Kidney (tissue), 14 donors: Measurements from ENCODE around the gene CDC7. TPM values are rescaled to one million over a fixed set of nuclear protein-coding genes. Genes with fewer than 3 reads are reported as not detected.
A peak's percentile ranks its signal among the peaks of the same experiment; 100 is the strongest.
"Not testable (repeated sequence)": the region's sequence is repeated elsewhere in the genome, so short reads cannot be mapped to it uniquely, and the experiment has no call there.

Experiments
- DNase-seq, 5 donors: peaks; one replicate each; pipeline ENCODE4 v3.0.0-alpha.2; 2013 to 2020
- FAIRE-seq: peaks from 2 replicates; lab custom pipeline; 2012; peaks lifted over from hg19 to GRCh38; lab: Jason Lieb, UNC
- H3K27ac ChIP-seq, 2 donors: one replicate each; pipeline ENCODE4 v1.7.0; 2013; ENCODE audit warnings: low read depth in 2 of 2, low read length in 2 of 2, inconsistent platforms in 1 of 2
- H3K27me3 ChIP-seq: one replicate; pipeline ENCODE4 v1.7.1; 2013; ENCODE audit warnings: low read length, inconsistent platforms; ENCODE audit not compliant: control insufficient read depth, insufficient read depth
- H3K36me3 ChIP-seq, 3 donors: one replicate each; pipeline versions ENCODE4 v1.7.0 to v1.7.1; 2013; ENCODE audit warnings: low read length in 3 of 3, control low read depth in 1 of 3, inconsistent platforms in 1 of 3; ENCODE audit not compliant: insufficient read depth in 3 of 3, control insufficient read depth in 2 of 3
- H3K4me1 ChIP-seq, 3 donors: one replicate each; pipeline versions ENCODE4 v1.7.0 to v1.7.1; 2013; ENCODE audit warnings: low read length in 3 of 3, inconsistent platforms in 1 of 3, low read depth in 1 of 3; ENCODE audit not compliant: control insufficient read depth in 2 of 3, insufficient read depth in 2 of 3
- H3K4me3 ChIP-seq, 3 donors: one replicate each; pipeline versions ENCODE4 v1.7.0 to v1.8.1; 2013; ENCODE audit warnings: low read length in 3 of 3, control low read depth in 1 of 3, inconsistent platforms in 1 of 3
- H3K9ac ChIP-seq, 3 donors: one replicate each; pipeline versions ENCODE4 v1.7.0 to v1.7.1; 2013; ENCODE audit warnings: low read length in 3 of 3, control low read depth in 1 of 3, inconsistent platforms in 1 of 3
- H3K9me3 ChIP-seq, 3 donors: one replicate each; pipeline versions ENCODE4 v1.7.0 to v1.7.1; 2013; ENCODE audit warnings: low read length in 3 of 3, control low read depth in 1 of 3, inconsistent platforms in 1 of 3; ENCODE audit not compliant: control insufficient read depth in 2 of 3, insufficient read depth in 1 of 3
- CTCF ChIP-seq: IDR thresholded peaks from 3 replicates; pipeline ENCODE4 v1.5.1; 2012; ENCODE audit warnings: mild to moderate bottlenecking, moderate library complexity, borderline replicate concordance; ENCODE audit not compliant: insufficient read depth; ENCODE audit errors: extremely low read depth
- intact Hi-C: fragments of 100-400 bp; cut with DNase I; formaldehyde crosslinking; loops from one replicate; pipeline ENCODE4 v1.11.1; 2022
- polyA plus RNA-seq: library from polyadenylated mRNA; stranded (reverse); fragments of 350-450 nt; fragmentation: Illumina TruSeq; extraction: RNeasy Lipid Tissue Mini Kit (QIAGEN cat#74804); gene quantifications from one replicate; pipeline ENCODE4 v1.2.3, GENCODE V29; 2014; ENCODE audit warnings: low read depth, low replicate concordance; ENCODE audit not compliant: insufficient read depth
- total RNA-seq: library from RNA; stranded (reverse); fragmentation: NEBNext Ultra II Directional; extraction: Animal tissue kit (Norgen Biotek cat#: 25700); gene quantifications from one replicate; pipeline ENCODE4 v1.2.1, GENCODE V29; 2021
- donor health status: control.
- donor health status: control.
- donor health status: control.
- donor health status: control.
- donor health status: control.
- donor health status: DM: yes; HTN: yes; CAD: no.
- donor health status: Normal renal cell carcinoma (clear cell type).

CDC7 gene
- total and polyA plus RNA-seq, 2 donors from 2014 or later, result 1.4 to 3.2 TPM

GRCh38 chr1:91455896-91456295, 44.8 kb upstream of the CDC7 start:
- TF ChIP-seq CTCF, result no peak
- Histone ChIP-seq H3K9ac (no peak overlapping the region), H3K36me3 (no peaks in the 10 kb centered on the region), H3K27me3 (no peaks in the 10 kb centered on the region), H3K4me1 (no peaks in the 10 kb centered on the region), H3K9me3 (no peaks in the 10 kb centered on the region), H3K27ac (no peak overlapping the region), H3K4me3 (peak overlapping the region in 1 of 3 donors; percentile 46)
- intact Hi-C loops, result no loop called here
- DNase-seq (peak in 2 of 5 donors; percentile 55 to 66), FAIRE-seq (no peak)

GRCh38 chr1:91465350-91465749, 35.3 kb upstream of the CDC7 start:
- H3K9ac ChIP-seq, intact Hi-C loops, FAIRE-seq: not testable (repeated sequence)

GRCh38 chr1:91476533-91477217, 24.0 kb upstream of the CDC7 start:
- TF ChIP-seq CTCF, result no peak
- H3K27me3 ChIP-seq, result no peaks in the 10 kb centered on the region
- no peak overlapping the region for H3K9ac ChIP-seq
- no peak overlapping the region for H3K27ac ChIP-seq
- FAIRE-seq (no peak), DNase-seq (peak in 3 of 5 donors; percentile 34 to 86 (median 83))
- H3K9me3 ChIP-seq, result no peaks in the 10 kb centered on the region
- H3K4me3 ChIP-seq, result no peak overlapping the region
- H3K36me3 ChIP-seq, result no peaks in the 10 kb centered on the region
- intact Hi-C loops, result no loop called here
- no peaks in the 10 kb centered on the region for H3K4me1 ChIP-seq

More at GRCh38 chr1:91465350-91465749, 35.3 kb upstream of the CDC7 start:
- not testable (repeated sequence) for H3K36me3 ChIP-seq, H3K4me1 ChIP-seq, DNase-seq, H3K27ac ChIP-seq, H3K4me3 ChIP-seq, H3K27me3 ChIP-seq
- H3K9me3 ChIP-seq, result peaks cover 0 to 13% (median 0%) of the 10 kb centered on the region in 3 donors

- Histone ChIP-seq H3K27ac (no peak overlapping the region), H3K9me3 (no peaks in the 10 kb centered on the region), H3K27me3 (no peaks in the 10 kb centered on the region), H3K9ac (no peak overlapping the region), H3K4me1 (no peaks in the 10 kb centered on the region), H3K36me3 (no peaks in the 10 kb centered on the region), H3K4me3 (no peak overlapping the region)
- FAIRE-seq (no peak), DNase-seq (no peak)
- intact Hi-C loops, result no loop called here
- TF ChIP-seq CTCF, result no peak
These were observed 13.2 kb upstream of the CDC7 start for GRCh38 chr1:91487469-91487868.
